ENCODE data around the gene GLDC.

GLDC gene

GRCh38 chr9:6641961-6642360 lies 3.6 kb downstream of the GLDC start:
- TF ChIP-seq ZFX (IDR thresholded peaks at IDR 0.05; ENCODE audit: borderline replicate concordance): no peak
- no peak for TF ChIP-seq CTCF (IDR thresholded peaks at IDR 0.05)
- H3K27ac ChIP-seq: no peak overlapping the region

GRCh38 chr9:6641561-6641960 lies 4.0 kb downstream of the GLDC start:
- TF ChIP-seq CTCF (IDR thresholded peaks at IDR 0.05) (no peak), ZFX (IDR thresholded peaks at IDR 0.05; ENCODE audit: borderline replicate concordance) (no peak)
- H3K27ac ChIP-seq: no peak overlapping the region

GRCh38 chr9:6641056-6641455 lies 4.5 kb downstream of the GLDC start:
- TF ChIP-seq ZFX (IDR thresholded peaks at IDR 0.05; ENCODE audit: borderline replicate concordance) (no peak), CTCF (IDR thresholded peaks at IDR 0.05) (no peak)
- H3K27ac ChIP-seq: no peak overlapping the region

GRCh38 chr9:6640268-6641051 lies 5.1 kb downstream of the GLDC start:
- TF ChIP-seq CTCF (IDR thresholded peaks at IDR 0.05) (no peak), ZFX (IDR thresholded peaks at IDR 0.05; ENCODE audit: borderline replicate concordance) (no peak)
- no peak overlapping the region for H3K27ac ChIP-seq

- no peak overlapping the region for H3K27ac ChIP-seq
- TF ChIP-seq CTCF (IDR thresholded peaks at IDR 0.05) (no peak), ZFX (IDR thresholded peaks at IDR 0.05; ENCODE audit: borderline replicate concordance) (no peak)
Measured at GRCh38 chr9:6639622-6640021, 5.9 kb downstream of the GLDC start.

GRCh38 chr9:6634444-6634843 lies 11.1 kb downstream of the GLDC start:
- TF ChIP-seq ZFX (IDR thresholded peaks at IDR 0.05; ENCODE audit: borderline replicate concordance) (no peak), CTCF (IDR thresholded peaks at IDR 0.05) (no peak)
- H3K27ac ChIP-seq: no peak overlapping the region

- no peak overlapping the region for H3K27ac ChIP-seq
Measured at GRCh38 chr9:6633378-6633777, 12.2 kb downstream of the GLDC start.

More at GRCh38 chr9:6633378-6633777, 12.2 kb downstream of the GLDC start:
- no peak for TF ChIP-seq CTCF (IDR thresholded peaks at IDR 0.05)
- TF ChIP-seq ZFX (IDR thresholded peaks at IDR 0.05; ENCODE audit: borderline replicate concordance): no peak

All from 22Rv1 (cell line).